ENCODE results near the gene LGALS12.

GRCh38 chr11:63480039-63480438 is 25.8 kb upstream of the LGALS12 start:
- TF ChIP-seq ZBTB7A (IDR thresholded peaks at IDR 0.05; ENCODE audit: low read depth): no peak
- no peak for TF ChIP-seq REST (IDR thresholded peaks at IDR 0.05; ENCODE audit: low read depth)

All from Ishikawa (cell line).